Naive thymus-derived CD4-positive, alpha-beta T cell (primary cell): ENCODE data around the gene KCNH5. TPM values are rescaled to one million over a fixed set of nuclear protein-coding genes. Genes with fewer than 3 reads are reported as not detected.

ENCODE experiments used
- ATAC-seq: fragments of 150-1000 bp; cut with Tn5 transposase; 2 replicates; pipeline ENCODE4 v1.10.0; 2021; ENCODE audit warnings: mild to moderate bottlenecking, moderate library complexity
- CTCF ChIA-PET: fragments of 350-600 bp; sonication (Branson Sonifier 250); formaldehyde crosslinking; loops from one replicate; lab custom pipeline; 2021; ENCODE audit warnings: antibody characterized with exemption; lab: Charles Lee
- POLR2A ChIA-PET: fragments of 350-600 bp; sonication (Branson Sonifier 250); formaldehyde crosslinking; loops from one replicate; lab custom pipeline; 2021; ENCODE audit warnings: antibody characterized with exemption, inconsistent platforms; lab: Charles Lee
- DNase-seq, 9 donors: peaks; one replicate each; pipeline versions ENCODE4 v3.0.0 to v3.0.0-alpha.2; 2020 to 2022; ENCODE audit warnings: mixed read lengths in 1 of 9
- H3K27ac ChIP-seq: one replicate; pipeline ENCODE4 v1.7.0; 2013; ENCODE audit warnings: mild to moderate bottlenecking, low read depth, low read length, moderate library complexity
- H3K27me3 ChIP-seq, 2 donors: one replicate each; pipeline ENCODE4 v1.7.0; 2013; ENCODE audit warnings: low read length in 2 of 2, mild to moderate bottlenecking in 2 of 2, moderate library complexity in 2 of 2; ENCODE audit not compliant: control insufficient read depth in 2 of 2, insufficient read depth in 2 of 2
- H3K36me3 ChIP-seq, 3 experiments: 1 replicate in 2 of 3; 2 replicates in 1 of 3; pipeline ENCODE4 v1.7.0; 2013; ENCODE audit warnings: low read length in 3 of 3, mild to moderate bottlenecking in 3 of 3, moderate library complexity in 1 of 3; ENCODE audit not compliant: insufficient read depth in 3 of 3, control insufficient read depth in 2 of 3
- H3K4me1 ChIP-seq, 2 donors: one replicate each; pipeline ENCODE4 v1.7.0; 2013; ENCODE audit warnings: low read length in 2 of 2, mild to moderate bottlenecking in 2 of 2, moderate library complexity in 1 of 2; ENCODE audit not compliant: control insufficient read depth in 2 of 2, insufficient read depth in 2 of 2
- H3K4me3 ChIP-seq: 2 replicates; pipeline ENCODE4 v1.7.0; 2013; ENCODE audit warnings: mild to moderate bottlenecking, low read length
- H3K9me3 ChIP-seq, 3 experiments: 1 replicate in 2 of 3; 2 replicates in 1 of 3; pipeline ENCODE4 v1.7.0; 2013; ENCODE audit warnings: low read length in 3 of 3; ENCODE audit not compliant: control insufficient read depth in 2 of 3
- H3K27ac Mint-ChIP-seq, 9 donors: one replicate each; pipeline ENCODE4 v1.8.0; 2020 to 2022; ENCODE audit warnings: mixed read lengths in 9 of 9, mild to moderate bottlenecking in 8 of 9, moderate library complexity in 5 of 9, inconsistent platforms in 2 of 9
- H3K27me3 Mint-ChIP-seq, 5 donors: one replicate each; pipeline ENCODE4 v1.8.0; 2021 to 2022; ENCODE audit warnings: mixed read lengths in 5 of 5, mild to moderate bottlenecking in 1 of 5
- H3K36me3 Mint-ChIP-seq, 5 donors: one replicate each; pipeline ENCODE4 v1.8.0; 2020 to 2022; ENCODE audit warnings: mixed read lengths in 5 of 5, mild to moderate bottlenecking in 3 of 5, inconsistent platforms in 1 of 5
- H3K4me1 Mint-ChIP-seq, 7 donors: one replicate each; pipeline ENCODE4 v1.8.0; 2020 to 2022; ENCODE audit warnings: mixed read lengths in 7 of 7, mild to moderate bottlenecking in 3 of 7, inconsistent platforms in 1 of 7
- H3K4me3 Mint-ChIP-seq, 10 donors: one replicate each; pipeline ENCODE4 v1.8.0; 2020 to 2022; ENCODE audit warnings: mild to moderate bottlenecking in 10 of 10, mixed read lengths in 10 of 10, moderate library complexity in 6 of 10, inconsistent platforms in 2 of 10
- H3K9me3 Mint-ChIP-seq, 11 donors: one replicate each; pipeline ENCODE4 v1.8.0; 2020 to 2022; ENCODE audit warnings: mixed read lengths in 11 of 11, mild to moderate bottlenecking in 4 of 11, inconsistent platforms in 1 of 11, moderate library complexity in 1 of 11
- intact Hi-C, 2 donors: fragments of 100-400 bp; cut with micrococcal nuclease; formaldehyde crosslinking; loops; one replicate each; pipeline ENCODE4 v1.15.1; 2023
- polyA plus RNA-seq, 2 donors: library from polyadenylated mRNA; unstranded; fragments of 300-500 nt; fragmentation: Illumina TruSeq; gene quantifications; one replicate each; pipeline ENCODE4 v1.2.3, GENCODE V29; 2021
- total RNA-seq, 6 experiments: library from RNA in 5 of 6; stranded (reverse) in 5 of 6; gene quantifications; 1 replicate in 5 of 6; 2 replicates in 1 of 6; pipeline ENCODE4 v1.2.3 and lab custom pipeline; 2021 to 2026

The KCNH5 gene
- total and polyA plus RNA-seq, 7 experiments from 2014 or later: not detected

GRCh38 chr14:62697461-62697860 is 347.8 kb downstream of the KCNH5 start:
- ChIA-PET CTCF (no interaction called here), POLR2A (no interaction called here)
- ATAC-seq: no peak
- no peak for DNase-seq
- no peak overlapping the region for H3K4me3 ChIP-seq
- H3K36me3 Mint-ChIP-seq: no peaks in the 10 kb centered on the region
- H3K27ac ChIP-seq: no peak overlapping the region
- no peak overlapping the region for H3K27ac Mint-ChIP-seq
- peaks cover 0 to 6% (median 0%) of the 10 kb centered on the region in 11 donors for H3K9me3 Mint-ChIP-seq
- no peaks in the 10 kb centered on the region for H3K27me3 Mint-ChIP-seq
- intact Hi-C loops: no loop called here
- no peaks in the 10 kb centered on the region for H3K4me1 ChIP-seq
- H3K36me3 ChIP-seq: no peaks in the 10 kb centered on the region
- no peaks in the 10 kb centered on the region for H3K27me3 ChIP-seq
- H3K9me3 ChIP-seq: no peaks in the 10 kb centered on the region
- no peaks in the 10 kb centered on the region for H3K4me1 Mint-ChIP-seq
- H3K4me3 Mint-ChIP-seq: no peak overlapping the region

GRCh38 chr14:62696929-62697328 is 348.3 kb downstream of the KCNH5 start:
- H3K9me3 ChIP-seq: no peaks in the 10 kb centered on the region
- no peaks in the 10 kb centered on the region for H3K36me3 Mint-ChIP-seq
- no peaks in the 10 kb centered on the region for H3K27me3 ChIP-seq
- H3K4me1 Mint-ChIP-seq: no peaks in the 10 kb centered on the region
- H3K27ac Mint-ChIP-seq: no peak overlapping the region
- ATAC-seq (no peak), DNase-seq (no peak)
- no peak overlapping the region for H3K4me3 ChIP-seq
- ChIA-PET CTCF (no interaction called here), POLR2A (no interaction called here)
- intact Hi-C loops: no loop called here
- no peak overlapping the region for H3K27ac ChIP-seq
- H3K27me3 Mint-ChIP-seq: no peaks in the 10 kb centered on the region
- H3K4me1 ChIP-seq: no peaks in the 10 kb centered on the region
- no peaks in the 10 kb centered on the region for H3K36me3 ChIP-seq
- no peak overlapping the region for H3K4me3 Mint-ChIP-seq
- peaks cover 0 to 9% (median 2%) of the 10 kb centered on the region in 11 donors for H3K9me3 Mint-ChIP-seq

GRCh38 chr14:62696331-62696924 is 348.8 kb downstream of the KCNH5 start:
- ATAC-seq (no peak), DNase-seq (no peak)
- POLR2A ChIA-PET: no interaction called here
- H3K36me3 ChIP-seq: no peaks in the 10 kb centered on the region
- peaks cover 0 to 9% (median 2%) of the 10 kb centered on the region in 11 donors for H3K9me3 Mint-ChIP-seq
- H3K27ac ChIP-seq: no peak overlapping the region
- no peaks in the 10 kb centered on the region for H3K27me3 ChIP-seq
- no peaks in the 10 kb centered on the region for H3K9me3 ChIP-seq
- intact Hi-C loops: no loop called here
- H3K4me1 ChIP-seq: no peaks in the 10 kb centered on the region
- no peaks in the 10 kb centered on the region for H3K4me1 Mint-ChIP-seq
- H3K27ac Mint-ChIP-seq: no peak overlapping the region
- no peaks in the 10 kb centered on the region for H3K36me3 Mint-ChIP-seq
- H3K4me3 Mint-ChIP-seq: peak overlapping the region in 1 of 10 donors; percentile 34
- no peaks in the 10 kb centered on the region for H3K27me3 Mint-ChIP-seq
- CTCF ChIA-PET: no interaction called here
- no peak overlapping the region for H3K4me3 ChIP-seq

GRCh38 chr14:62694075-62694474 is 351.2 kb downstream of the KCNH5 start:
- H3K27me3 Mint-ChIP-seq: no peaks in the 10 kb centered on the region
- H3K36me3 Mint-ChIP-seq: no peaks in the 10 kb centered on the region
- Histone ChIP-seq H3K36me3 (no peaks in the 10 kb centered on the region), H3K27ac (no peak overlapping the region), H3K27me3 (no peaks in the 10 kb centered on the region), H3K4me1 (no peaks in the 10 kb centered on the region), H3K4me3 (no peak overlapping the region), H3K9me3 (no peaks in the 10 kb centered on the region)
- ATAC-seq: no peak
- DNase-seq: no peak
- no peak overlapping the region for H3K27ac Mint-ChIP-seq
- no peak overlapping the region for H3K4me3 Mint-ChIP-seq
- intact Hi-C loops: no loop called here
- CTCF ChIA-PET: no interaction called here
- peaks cover 0 to 11% (median 4%) of the 10 kb centered on the region in 11 donors for H3K9me3 Mint-ChIP-seq
- no peaks in the 10 kb centered on the region for H3K4me1 Mint-ChIP-seq
- POLR2A ChIA-PET: no interaction called here

- Histone ChIP-seq H3K4me1 (no peaks in the 10 kb centered on the region), H3K27ac (no peak overlapping the region), H3K36me3 (no peaks in the 10 kb centered on the region), H3K9me3 (no peaks in the 10 kb centered on the region), H3K27me3 (no peaks in the 10 kb centered on the region), H3K4me3 (no peak overlapping the region)
- ChIA-PET POLR2A (no interaction called here), CTCF (no interaction called here)
- Mint-ChIP-seq H3K4me3 (no peak overlapping the region), H3K4me1 (no peaks in the 10 kb centered on the region), H3K36me3 (no peaks in the 10 kb centered on the region), H3K9me3 (peaks cover 0 to 15% (median 5%) of the 10 kb centered on the region in 11 donors), H3K27me3 (no peaks in the 10 kb centered on the region), H3K27ac (no peak overlapping the region)
- no peak for ATAC-seq
- intact Hi-C loops: no loop called here
- DNase-seq: no peak
Measured at GRCh38 chr14:62692490-62693106, 352.7 kb downstream of the KCNH5 start.

GRCh38 chr14:62691647-62692489 is 353.4 kb downstream of the KCNH5 start:
- H3K27me3 ChIP-seq: no peaks in the 10 kb centered on the region
- H3K4me3 Mint-ChIP-seq: no peak overlapping the region
- H3K36me3 Mint-ChIP-seq: no peaks in the 10 kb centered on the region
- H3K4me3 ChIP-seq: no peak overlapping the region
- no peak overlapping the region for H3K27ac ChIP-seq
- H3K27me3 Mint-ChIP-seq: no peaks in the 10 kb centered on the region
- H3K9me3 ChIP-seq: no peaks in the 10 kb centered on the region
- intact Hi-C loops: no loop called here
- ATAC-seq (no peak), DNase-seq (no peak)
- H3K4me1 Mint-ChIP-seq: no peaks in the 10 kb centered on the region
- no peaks in the 10 kb centered on the region for H3K4me1 ChIP-seq
- POLR2A ChIA-PET: no interaction called here
- CTCF ChIA-PET: no interaction called here
- H3K9me3 Mint-ChIP-seq: peaks cover 0 to 19% (median 7%) of the 10 kb centered on the region in 11 donors
- no peak overlapping the region for H3K27ac Mint-ChIP-seq
- no peaks in the 10 kb centered on the region for H3K36me3 ChIP-seq
